Body of pancreas (tissue), 4 donors: ENCODE measurements around the gene MPI. TPM values are rescaled to one million over a fixed set of nuclear protein-coding genes. Genes with fewer than 3 reads are reported as not detected.

Experiments used
- ATAC-seq: fragments of 150-250 bp; one replicate; pipeline ENCODE4 v1.9.1; 2016
- DNase-seq, 4 donors: peaks; one replicate each; pipeline ENCODE4 v3.0.0-alpha.2; 2019
- H3K27ac ChIP-seq, 4 donors: fragments of 200-600 bp; sonication (generic); 1 replicate in 3 of 4; 2 replicates in 1 of 4; pipeline versions ENCODE4 v1.5.1 to v1.6.1; 2016 to 2019; ENCODE audit warnings: mild to moderate bottlenecking in 1 of 4, mixed read lengths in 1 of 4, moderate library complexity in 1 of 4
- H3K27me3 ChIP-seq, 2 donors: fragments of 200-600 bp; sonication (generic); one replicate each; pipeline ENCODE4 v1.6.0; 2016; ENCODE audit warnings: mild to moderate bottlenecking in 1 of 2
- H3K36me3 ChIP-seq, 2 donors: fragments of 200-600 bp; sonication (generic); replicated peaks in 1 of 2; 2 replicates each; pipeline ENCODE4 v1.5.1; 2016; ENCODE audit warnings: low read depth in 2 of 2; ENCODE audit not compliant: insufficient read depth in 1 of 2
- H3K4me1 ChIP-seq: fragments of 200-600 bp; sonication (generic); one replicate; pipeline ENCODE4 v1.6.0; 2016
- H3K4me3 ChIP-seq, 2 donors: fragments of 200-600 bp; sonication (generic); 1 replicate in 1 of 2; 2 replicates in 1 of 2; pipeline ENCODE4 v1.5.1; 2016 to 2019
- H3K9me3 ChIP-seq, 3 donors: fragments of 200-600 bp; sonication (generic); 1 replicate in 2 of 3; 2 replicates in 1 of 3; pipeline ENCODE4 v1.5.1; 2016
- POLR2A ChIP-seq, 3 donors: fragments of 450-650 bp; IDR thresholded peaks; one replicate each; pipeline ENCODE4 v1.6.1; 2016; ENCODE audit warnings: antibody characterized with exemption in 3 of 3, mild to moderate bottlenecking in 2 of 3
- WGBS, 2 donors: methylation state at CpG; one replicate each; pipeline ENCODE4 v1.1.5; 2017; 5-methylcytosine and 5-hydroxymethylcytosine counted together
- intact Hi-C: fragments of 100-400 bp; cut with DNase I; formaldehyde crosslinking; loops from one replicate; pipeline ENCODE4 v1.15.1; 2023
- total RNA-seq, 2 donors: library from RNA; depleted of rRNA; stranded (reverse); fragments of >200 nt; gene quantifications; one replicate each; pipeline ENCODE4 v1.1.0, GENCODE V29; 2016
- TF ChIP-seq, protein P1 (sequence below), 7 experiments: fragments of 450-650 bp in 4 of 7; fragments of 200-600 bp in 3 of 7; sonication (generic) in 3 of 7; IDR thresholded peaks; one replicate each; pipeline ENCODE4 v1.5.1; 2016 to 2019; ENCODE audit warnings: antibody characterized with exemption in 7 of 7

MPI gene
- total RNA-seq, 2 donors from 2014 or later: 47.5 to 80.4 TPM

DNA sequence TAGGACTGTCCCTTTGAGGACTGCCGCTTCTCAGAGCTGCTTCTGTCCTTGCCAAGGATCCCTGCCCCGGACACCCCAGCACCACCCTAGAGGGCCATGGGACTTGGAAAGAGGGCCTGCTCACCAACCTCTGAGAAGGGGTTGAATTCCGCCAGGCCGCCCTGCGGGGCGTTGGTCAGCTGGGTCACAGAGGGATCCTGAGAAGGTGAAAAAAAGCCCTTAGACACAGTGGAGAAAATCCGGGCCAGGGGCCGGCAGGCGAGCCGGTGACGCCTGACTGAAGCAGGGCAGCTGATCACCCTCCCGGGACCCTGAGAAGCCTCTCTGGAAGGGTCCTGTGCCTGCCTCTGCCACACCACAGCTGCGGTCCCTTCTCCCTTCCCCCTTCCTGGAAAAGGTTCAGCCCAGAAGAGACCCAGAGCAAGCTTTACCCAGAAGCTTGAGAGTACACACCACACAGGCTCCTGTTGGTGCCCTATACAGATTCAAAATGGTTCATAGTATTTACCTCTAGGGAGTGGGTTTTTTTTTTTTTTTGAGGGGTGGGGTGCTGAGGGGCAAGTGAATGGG lies 35.3 kb upstream of the MPI start:
- WGBS, 2 donors: 96 to 100% methylated on average over 1 to 13 of the region's 13 CpGs
- ATAC-seq: no peak
- Histone ChIP-seq H3K9me3 (no peaks in the 10 kb centered on the region), H3K36me3 (peaks cover 13 to 37% of the 10 kb centered on the region in 2 donors), H3K4me3 (no peak overlapping the region), H3K27me3 (no peaks in the 10 kb centered on the region), H3K4me1 (peaks cover 30% of the 10 kb centered on the region), H3K27ac (no peak overlapping the region)
- intact Hi-C loops: no loop called here
- TF ChIP-seq, protein P1, sequence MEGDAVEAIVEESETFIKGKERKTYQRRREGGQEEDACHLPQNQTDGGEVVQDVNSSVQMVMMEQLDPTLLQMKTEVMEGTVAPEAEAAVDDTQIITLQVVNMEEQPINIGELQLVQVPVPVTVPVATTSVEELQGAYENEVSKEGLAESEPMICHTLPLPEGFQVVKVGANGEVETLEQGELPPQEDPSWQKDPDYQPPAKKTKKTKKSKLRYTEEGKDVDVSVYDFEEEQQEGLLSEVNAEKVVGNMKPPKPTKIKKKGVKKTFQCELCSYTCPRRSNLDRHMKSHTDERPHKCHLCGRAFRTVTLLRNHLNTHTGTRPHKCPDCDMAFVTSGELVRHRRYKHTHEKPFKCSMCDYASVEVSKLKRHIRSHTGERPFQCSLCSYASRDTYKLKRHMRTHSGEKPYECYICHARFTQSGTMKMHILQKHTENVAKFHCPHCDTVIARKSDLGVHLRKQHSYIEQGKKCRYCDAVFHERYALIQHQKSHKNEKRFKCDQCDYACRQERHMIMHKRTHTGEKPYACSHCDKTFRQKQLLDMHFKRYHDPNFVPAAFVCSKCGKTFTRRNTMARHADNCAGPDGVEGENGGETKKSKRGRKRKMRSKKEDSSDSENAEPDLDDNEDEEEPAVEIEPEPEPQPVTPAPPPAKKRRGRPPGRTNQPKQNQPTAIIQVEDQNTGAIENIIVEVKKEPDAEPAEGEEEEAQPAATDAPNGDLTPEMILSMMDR (IDR thresholded peaks at IDR 0.05): no peak
- TF ChIP-seq POLR2A (IDR thresholded peaks at IDR 0.05): no peak
- DNase-seq: no peak

DNA sequence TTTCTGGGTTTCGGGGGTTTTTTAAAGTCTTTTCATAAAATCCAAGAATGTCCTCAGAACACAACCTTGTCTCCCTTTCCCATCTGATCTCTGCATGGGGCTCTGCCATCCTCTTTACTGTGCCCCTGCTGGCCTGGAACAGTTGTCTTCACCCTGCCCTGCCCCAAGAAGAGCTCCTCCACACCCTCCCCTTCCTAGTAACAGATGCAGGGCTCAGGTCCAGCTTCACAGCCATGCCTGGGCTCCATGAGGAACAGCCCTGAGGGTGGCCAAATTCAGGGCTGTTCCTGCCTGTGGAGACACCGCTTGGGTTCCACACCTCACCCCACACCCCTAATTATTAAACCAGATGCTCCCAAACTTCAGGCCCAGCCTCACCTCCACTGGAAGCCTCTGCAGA lies 34.0 kb upstream of the MPI start:
- H3K36me3 ChIP-seq: peaks cover 13 to 29% of the 10 kb centered on the region in 2 donors
- H3K4me3 ChIP-seq: no peak overlapping the region
- no peak overlapping the region for H3K27ac ChIP-seq
- ATAC-seq (no peak), DNase-seq (no peak)
- TF ChIP-seq POLR2A (IDR thresholded peaks at IDR 0.05): no peak
- TF ChIP-seq, protein P1 (IDR thresholded peaks at IDR 0.05): no peak
- peaks cover 37% of the 10 kb centered on the region for H3K4me1 ChIP-seq
- 74 to 97% methylated on average over 2 of the region's 2 CpGs for WGBS, 2 donors
- H3K9me3 ChIP-seq: no peaks in the 10 kb centered on the region
- no peaks in the 10 kb centered on the region for H3K27me3 ChIP-seq
- intact Hi-C loops: no loop called here

DNA sequence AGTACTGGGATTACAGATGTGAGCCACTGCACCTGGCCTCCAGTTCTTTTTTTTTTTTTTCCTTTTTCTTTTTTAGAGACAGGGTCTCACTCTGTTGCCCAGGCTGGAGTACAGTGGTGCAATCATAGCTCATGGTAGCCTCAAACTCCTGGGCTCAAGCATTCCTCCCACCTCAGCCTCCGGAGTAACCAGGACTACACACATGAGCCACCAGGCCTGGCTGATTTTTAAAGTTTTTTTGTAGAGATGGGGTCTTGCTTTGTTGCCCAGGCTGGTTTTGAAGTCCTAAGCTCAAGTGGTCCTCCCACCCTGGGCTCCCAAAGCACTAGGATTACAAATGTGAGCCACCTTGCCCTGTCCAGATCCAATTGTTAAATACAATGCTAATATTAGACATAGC lies 33.3 kb upstream of the MPI start:
- no peak for ATAC-seq
- peaks cover 37% of the 10 kb centered on the region for H3K4me1 ChIP-seq
- WGBS, 2 donors: 89 to 93% methylated on average over 1 of the region's 1 CpG
- no peak overlapping the region for H3K27ac ChIP-seq
- no peak for TF ChIP-seq POLR2A (IDR thresholded peaks at IDR 0.05)
- H3K36me3 ChIP-seq: peaks cover 13 to 22% of the 10 kb centered on the region in 2 donors
- intact Hi-C loops: no loop called here
- DNase-seq: no peak
- H3K9me3 ChIP-seq: no peaks in the 10 kb centered on the region
- H3K27me3 ChIP-seq: no peaks in the 10 kb centered on the region
- H3K4me3 ChIP-seq: no peak overlapping the region

DNA sequence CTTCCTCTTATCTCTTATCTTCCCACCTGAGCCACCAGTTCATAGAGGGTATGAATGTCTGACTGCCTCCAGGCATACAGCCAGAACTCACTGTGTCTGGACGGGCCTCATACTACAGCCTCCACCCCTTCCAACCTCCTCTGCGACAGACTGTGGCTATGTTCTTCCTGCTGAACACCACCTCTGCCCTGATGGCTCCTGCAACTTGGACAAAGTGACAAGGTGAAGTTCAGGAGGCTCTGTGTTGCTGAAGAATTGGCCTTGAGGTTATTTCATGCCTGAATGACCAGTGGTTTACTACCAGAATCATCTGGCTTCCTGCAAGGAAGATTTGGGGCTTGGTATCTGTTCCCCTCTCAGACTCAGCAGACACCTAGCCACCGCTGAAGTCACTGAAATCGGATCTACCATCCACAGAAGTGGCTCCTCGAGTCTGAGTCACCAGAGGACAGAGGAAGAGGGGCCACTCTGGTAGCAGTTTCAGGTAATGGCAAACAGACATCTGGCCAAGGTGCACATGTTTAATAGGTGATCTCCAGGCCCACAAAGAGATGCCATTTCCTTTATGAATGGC lies 32.7 kb upstream of the MPI start:
- 54% methylated on average over 5 of the region's 5 CpGs for WGBS, 2 donors
- peaks cover 37% of the 10 kb centered on the region for H3K4me1 ChIP-seq
- no peak for TF ChIP-seq POLR2A (IDR thresholded peaks at IDR 0.05)
- TF ChIP-seq, protein P1 (IDR thresholded peaks at IDR 0.05): no peak
- no peaks in the 10 kb centered on the region for H3K27me3 ChIP-seq
- H3K4me3 ChIP-seq: no peak overlapping the region
- peak in 2 of 4 donors; percentile 29 to 39 for DNase-seq
- peaks cover 13 to 16% of the 10 kb centered on the region in 2 donors for H3K36me3 ChIP-seq
- no peaks in the 10 kb centered on the region for H3K9me3 ChIP-seq
- intact Hi-C loops: no loop called here
- no peak for ATAC-seq
- peak overlapping the region in 1 of 4 donors; percentile 25 for H3K27ac ChIP-seq

DNA sequence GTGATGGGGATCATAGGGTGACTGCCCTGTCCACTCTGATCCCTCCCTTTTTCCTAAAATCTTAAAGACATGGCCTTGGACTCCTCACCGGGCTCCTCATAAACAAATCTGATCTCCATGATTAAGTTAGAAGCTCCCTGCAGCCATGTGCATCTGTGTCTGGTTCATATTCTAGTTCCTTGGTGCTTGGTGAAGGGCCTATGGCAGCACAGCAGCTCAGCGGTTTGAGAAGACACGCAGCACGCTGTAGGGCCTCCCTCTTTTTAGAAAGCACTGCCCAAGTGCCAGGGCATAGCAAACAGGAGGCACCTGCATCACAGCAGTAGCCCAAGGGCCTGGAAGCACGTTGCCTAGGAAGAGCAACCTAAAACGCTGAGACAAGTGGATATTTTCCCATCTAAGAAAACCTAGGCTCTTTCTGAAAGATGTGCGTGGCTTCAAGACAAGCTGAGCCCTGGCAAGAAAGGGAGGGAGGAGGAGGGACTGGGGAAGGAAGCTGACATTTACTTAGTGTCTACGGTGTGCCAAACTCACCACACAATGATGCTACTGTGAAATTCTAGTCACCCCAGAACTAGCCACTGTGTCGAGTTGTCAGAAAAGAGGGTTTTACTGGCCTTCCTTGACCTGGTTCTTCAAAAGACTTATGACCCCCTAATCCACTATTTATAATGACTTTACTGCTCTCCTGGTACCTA lies 32.0 kb upstream of the MPI start:
- DNase-seq: no peak
- Histone ChIP-seq H3K9me3 (no peaks in the 10 kb centered on the region), H3K4me1 (peaks cover 37% of the 10 kb centered on the region), H3K4me3 (no peak overlapping the region), H3K27me3 (no peaks in the 10 kb centered on the region), H3K36me3 (peaks cover 9 to 10% of the 10 kb centered on the region in 2 donors), H3K27ac (no peak overlapping the region)
- intact Hi-C loops: no loop called here
- ATAC-seq: no peak
- WGBS, 2 donors: 56 to 61% methylated on average over 6 to 9 of the region's 9 CpGs
- TF ChIP-seq, protein P1 (IDR thresholded peaks at IDR 0.05): no peak
- no peak for TF ChIP-seq POLR2A (IDR thresholded peaks at IDR 0.05)
